K562 treated with DMSO at 1 percent for 12 hours (cell line): ENCODE results near the gene OR6B3. TPM values are rescaled to one million over a fixed set of nuclear protein-coding genes. Genes with fewer than 3 reads are reported as not detected.

Source experiments
- total RNA-seq: library from RNA; unstranded; fragments of 300-600 nt; gene quantifications from 2 replicates; pipeline ENCODE4 v1.2.3, GENCODE V29; 2022; ENCODE audit not compliant: insufficient read depth

OR6B3 gene
- not detected in 2 replicates for total RNA-seq

DNA sequence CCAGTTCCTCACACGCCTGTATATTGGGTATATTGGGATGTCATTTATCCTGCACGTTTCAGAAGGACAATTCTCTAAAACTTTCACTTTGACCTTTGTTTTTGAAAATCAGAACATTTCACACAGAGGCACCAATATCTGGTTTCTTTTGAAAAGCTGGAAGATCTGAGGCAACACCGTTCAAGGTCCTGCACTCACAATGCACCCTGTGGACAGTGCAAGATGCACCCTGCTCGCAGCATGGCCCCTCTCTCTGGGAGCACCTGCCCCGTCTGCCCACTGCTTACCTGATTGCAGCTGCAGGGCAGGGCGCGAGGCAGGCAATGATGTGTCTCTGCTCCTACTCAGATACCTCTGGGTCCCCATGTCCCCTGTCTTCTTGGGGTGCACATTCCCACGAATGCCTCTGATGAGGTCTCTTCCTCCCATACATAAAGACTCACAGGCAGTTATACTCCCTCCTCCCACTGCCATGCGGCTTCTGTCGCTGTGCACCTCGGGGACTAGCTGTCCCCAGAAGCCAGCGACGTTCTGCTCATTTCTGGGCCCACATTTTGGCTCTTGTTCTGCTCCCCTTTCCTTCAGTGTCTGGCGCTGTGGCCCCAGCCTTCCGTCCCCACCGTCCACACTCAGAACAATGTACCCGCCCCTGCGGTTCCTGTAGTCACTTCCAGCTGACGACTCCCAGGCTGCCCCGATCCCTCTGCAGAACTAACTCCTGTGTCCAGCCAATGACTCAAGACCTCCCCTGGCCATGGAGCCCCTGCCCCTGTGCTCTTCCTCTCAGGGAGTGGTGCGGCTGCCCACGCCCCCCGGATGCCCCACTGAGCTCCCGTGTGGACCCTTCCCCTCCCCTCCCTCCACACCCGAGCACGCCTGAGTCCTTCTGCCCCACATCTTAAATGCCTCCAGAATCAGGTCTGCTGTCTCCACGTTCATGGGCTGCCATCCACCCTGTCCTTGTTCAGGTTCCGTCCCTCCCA is at the start of gene OR6B3:
Gene OR6B3 (minus strand): TSS at position 349 of the 983 bp plus-strand sequence.

DNA sequence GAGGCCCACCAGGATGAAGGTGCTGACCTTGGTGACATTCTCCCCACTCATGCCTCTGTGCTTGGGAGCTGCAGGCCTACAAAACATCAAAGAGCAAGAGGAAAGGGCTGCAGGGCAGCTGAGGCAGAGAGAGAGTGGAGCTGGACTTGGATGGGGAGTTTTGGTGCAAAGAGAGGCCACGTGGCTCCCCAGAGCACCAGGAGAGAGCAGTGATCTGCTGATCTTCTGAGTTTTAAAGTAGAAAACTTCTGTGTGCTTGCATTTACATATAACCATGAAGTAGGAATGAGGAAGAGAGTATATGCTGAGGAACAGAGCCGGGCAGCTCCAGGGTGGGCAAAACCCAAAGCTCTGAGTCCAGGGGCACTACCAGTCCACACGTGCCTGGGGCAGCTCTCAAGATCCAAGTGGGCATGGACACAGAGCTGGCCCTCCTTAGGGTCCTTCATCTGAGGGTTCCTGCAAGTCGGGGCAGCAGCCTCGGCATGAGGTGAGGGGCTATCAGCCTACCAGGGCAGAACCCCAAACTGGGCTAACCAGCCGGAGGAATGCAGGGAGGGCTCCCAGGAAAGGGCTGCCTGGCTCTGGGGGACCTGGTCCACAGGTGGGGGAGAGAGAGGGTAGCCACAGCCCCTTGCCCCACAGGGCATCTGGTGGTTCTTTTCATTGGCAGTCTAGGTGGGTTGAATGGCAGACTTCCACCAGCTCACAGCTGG is 22.8 kb downstream of the OR6B3 start, which contains the start of gene OR6B2:
Gene OR6B2 (minus strand): TSS at position 51 of the 716 bp plus-strand sequence. CDS start 0 bp downstream, at position 51.

Other genes with a start within 250 kb of the OR6B3 start
- gene NDUFA10, start 28.2 kb downstream of the OR6B3 start, total RNA-seq = 66.9 and 81.5 TPM in 2 replicates
- gene OR6B2, start 23.1 kb downstream of the OR6B3 start, total RNA-seq = not detected in 2 replicates
- gene COPS9, start 82.8 kb upstream of the OR6B3 start, total RNA-seq = 126 and 266 TPM in 2 replicates
- gene OTOS, start 87.1 kb upstream of the OR6B3 start, total RNA-seq = not detected in 2 replicates